HG03354 (cell line): ENCODE data around the gene CXCR5.
"Not testable (repeated sequence)": the region's sequence is repeated elsewhere in the genome, so short reads cannot be mapped to it uniquely, and the experiment has no call there.

Experiments
- ATAC-seq: cut with Tn5 transposase; IDR thresholded peaks from one replicate; pipeline ENCODE4 v1.9.1; 2021; ENCODE audit warnings: mild to moderate bottlenecking; ENCODE audit not compliant: unreplicated experiment, poor library complexity, severe bottlenecking

The CXCR5 gene

GRCh38 chr11:118883368-118884071 is at the start of gene CXCR5:
Gene CXCR5 (plus strand): TSS chr11:118883892. CDS start chr11:118883942, 50 bp downstream.
- peak; percentile 72 for ATAC-seq

DNA sequence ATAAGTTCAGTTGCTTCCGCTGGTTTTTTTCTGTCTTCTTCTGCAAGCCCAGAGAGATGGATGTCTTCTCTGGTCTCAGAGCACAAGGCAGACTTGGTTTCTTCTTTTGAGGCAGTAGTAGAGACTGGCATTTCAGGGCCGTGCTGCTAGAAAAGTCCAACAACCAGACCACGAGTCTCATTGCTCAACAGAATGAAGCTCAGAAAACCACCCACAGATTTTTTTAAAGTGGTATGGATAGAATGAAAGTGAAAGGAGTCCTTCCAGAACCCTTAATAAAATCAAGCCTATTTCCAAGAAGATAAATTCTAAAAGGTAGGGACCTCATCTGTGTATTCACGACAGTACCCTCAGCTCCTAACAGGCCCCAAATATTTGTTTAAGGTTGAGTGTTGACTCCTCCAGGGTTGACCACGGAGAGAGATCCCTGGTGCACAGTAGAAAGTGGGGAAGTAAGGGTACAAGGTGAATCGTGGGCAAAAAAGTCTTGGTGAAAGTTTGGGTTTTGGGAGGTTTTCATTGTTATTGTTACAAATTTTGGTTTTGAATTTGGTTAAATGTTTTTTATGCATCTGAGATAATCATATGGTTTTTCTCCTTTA is 49.2 kb upstream of the CXCR5 start:
- no peak for ATAC-seq

- ATAC-seq, result no peak
Observed at GRCh38 chr11:118837868-118838267, 45.8 kb upstream of the CXCR5 start.

- peak; percentile 87 for ATAC-seq
Observed at GRCh38 chr11:118838905-118839553, 44.7 kb upstream of the CXCR5 start.

GRCh38 chr11:118841469-118842242 is 42.0 kb upstream of the CXCR5 start:
- peak; percentile 60 for ATAC-seq

GRCh38 chr11:118842369-118842768 is 41.3 kb upstream of the CXCR5 start:
- no peak for ATAC-seq

DNA sequence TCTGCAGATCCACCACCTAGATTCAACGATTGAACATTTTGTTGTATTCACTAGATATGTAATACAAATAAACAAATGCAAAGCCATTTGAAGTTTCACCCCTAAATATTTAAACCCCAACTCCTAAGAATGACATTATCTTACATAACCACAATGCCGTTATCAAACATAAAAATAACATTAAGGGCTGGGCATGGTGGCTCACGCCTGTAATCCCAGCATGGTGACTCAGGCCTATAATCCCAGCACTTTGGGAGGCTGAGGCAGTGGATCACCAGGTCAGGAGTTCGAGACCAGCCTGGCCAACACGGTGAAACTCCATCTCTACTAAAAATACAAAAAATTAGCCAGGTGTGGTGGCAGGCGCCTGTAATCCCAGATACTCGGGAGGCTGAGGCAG is 40.8 kb upstream of the CXCR5 start:
- ATAC-seq, result not testable (repeated sequence)

DNA sequence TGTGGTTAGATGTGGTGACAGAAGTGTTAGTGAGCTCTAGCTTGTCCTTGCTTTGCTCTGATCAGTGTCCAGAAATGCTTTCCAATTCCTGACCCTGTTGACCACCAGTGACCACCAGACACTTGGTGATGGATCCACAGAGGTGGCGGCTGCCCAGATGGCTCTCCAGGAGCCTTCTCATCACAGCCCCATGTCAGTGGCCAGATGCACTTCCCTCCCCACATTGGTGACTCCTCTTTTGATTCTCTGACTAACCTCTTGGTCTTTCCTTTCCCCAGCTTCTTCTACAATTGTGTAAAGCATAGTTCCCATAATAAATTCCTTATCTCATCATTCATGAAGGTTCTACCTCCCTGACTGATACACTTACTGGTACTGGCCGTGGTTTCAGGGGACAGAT is 40.1 kb upstream of the CXCR5 start:
- ATAC-seq, result no peak

DNA sequence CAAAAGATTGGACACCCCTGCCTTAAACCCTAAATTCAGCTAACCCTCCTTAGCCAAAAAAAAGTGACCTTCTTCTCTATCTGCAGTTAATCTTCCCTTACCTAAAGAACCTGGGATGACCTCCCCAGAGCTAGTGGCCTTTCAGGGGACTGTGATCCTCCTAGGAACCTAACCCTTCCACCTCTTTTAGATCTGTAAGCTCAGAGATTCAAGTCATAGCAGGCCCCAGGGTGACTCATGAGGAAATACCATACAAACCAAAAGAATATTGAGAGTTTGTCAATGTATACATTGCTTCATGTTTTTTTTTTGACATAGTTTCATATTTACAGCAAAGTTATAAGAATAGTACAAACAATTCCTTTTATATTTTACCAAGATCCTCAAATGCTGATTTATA is 38.3 kb upstream of the CXCR5 start:
- no peak for ATAC-seq

GRCh38 chr11:118846181-118846935 is 37.3 kb upstream of the CXCR5 start:
- ATAC-seq, result no peak

DNA sequence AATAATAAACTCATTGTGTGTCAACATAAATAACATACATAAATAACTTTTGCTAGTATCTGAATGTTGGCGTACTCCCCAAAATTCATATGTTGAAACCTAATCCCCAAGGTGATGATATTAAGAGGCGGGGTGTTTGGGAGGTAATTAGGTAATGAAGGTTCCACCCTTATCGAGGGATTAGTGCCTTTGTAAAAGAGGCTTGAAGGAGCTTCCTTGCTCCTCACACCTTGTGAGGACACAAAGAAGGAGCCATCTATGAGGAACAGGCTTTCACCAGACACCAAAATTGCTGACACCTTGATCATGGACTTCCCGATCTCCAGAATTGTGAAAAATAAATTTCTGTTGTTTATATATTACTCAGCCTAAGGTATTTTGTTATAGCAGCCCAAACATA is 33.9 kb upstream of the CXCR5 start:
- no peak for ATAC-seq

GRCh38 chr11:118851970-118852369 is 31.7 kb upstream of the CXCR5 start:
- peak; percentile 62 for ATAC-seq

GRCh38 chr11:118853678-118854077 is 30.0 kb upstream of the CXCR5 start:
- no peak for ATAC-seq

DNA sequence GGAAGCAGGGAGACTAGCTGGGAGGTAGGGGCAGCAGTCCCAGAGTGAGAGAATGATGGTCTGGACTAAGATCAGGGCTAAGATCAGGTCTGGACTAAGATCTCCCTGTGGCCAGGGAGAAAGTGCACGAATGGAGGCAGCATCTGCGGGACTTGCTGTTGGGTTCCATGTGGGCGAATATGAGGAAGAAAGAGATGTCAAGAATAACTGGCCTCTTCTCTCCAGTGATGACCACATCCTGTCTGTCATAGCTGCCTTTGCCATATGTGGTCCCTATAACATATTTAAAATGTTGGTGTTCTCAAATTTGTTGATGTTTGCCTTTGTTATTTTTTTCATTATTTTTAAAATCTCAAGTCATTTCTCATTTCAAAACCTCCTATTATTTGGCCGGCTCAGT is 27.4 kb upstream of the CXCR5 start:
- no peak for ATAC-seq

DNA sequence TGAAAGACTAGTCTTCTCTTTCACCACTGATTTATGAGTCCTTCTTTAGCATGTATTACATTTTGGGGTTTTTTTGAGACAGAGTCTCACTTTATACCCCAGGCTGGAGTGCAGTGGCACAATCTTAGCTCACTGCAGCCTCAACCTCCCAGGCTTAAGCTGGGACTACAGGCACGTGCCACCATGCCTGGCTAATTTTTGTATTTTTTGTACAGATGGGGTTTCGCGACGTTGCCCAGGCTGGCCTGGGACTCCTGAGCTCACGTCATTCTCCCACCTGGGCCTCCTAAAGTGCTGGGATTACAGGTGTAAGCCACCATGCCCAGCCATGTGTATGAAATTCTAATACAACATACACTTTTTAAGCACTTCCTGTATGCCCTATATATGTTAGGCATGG is 26.3 kb upstream of the CXCR5 start:
- no peak for ATAC-seq

DNA sequence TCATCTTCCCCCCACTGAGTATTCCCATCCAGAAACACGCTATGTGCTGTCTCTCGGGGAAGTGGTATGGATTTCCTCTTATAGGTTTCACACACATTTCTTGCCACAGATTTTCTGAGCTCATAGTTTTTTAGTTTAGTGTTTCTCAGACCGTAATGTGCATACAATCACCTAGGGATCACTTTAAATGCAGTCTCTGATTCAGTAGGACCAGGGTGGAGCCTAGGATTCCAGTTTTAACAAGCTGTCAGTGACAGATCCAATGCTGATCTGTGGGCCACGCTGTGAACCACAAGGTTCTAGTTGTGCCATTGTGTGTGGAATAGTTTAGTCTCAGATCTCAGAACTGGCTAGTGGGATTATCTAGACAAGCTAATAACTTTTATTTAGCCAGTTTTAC is 23.7 kb upstream of the CXCR5 start:
- ATAC-seq, result no peak

DNA sequence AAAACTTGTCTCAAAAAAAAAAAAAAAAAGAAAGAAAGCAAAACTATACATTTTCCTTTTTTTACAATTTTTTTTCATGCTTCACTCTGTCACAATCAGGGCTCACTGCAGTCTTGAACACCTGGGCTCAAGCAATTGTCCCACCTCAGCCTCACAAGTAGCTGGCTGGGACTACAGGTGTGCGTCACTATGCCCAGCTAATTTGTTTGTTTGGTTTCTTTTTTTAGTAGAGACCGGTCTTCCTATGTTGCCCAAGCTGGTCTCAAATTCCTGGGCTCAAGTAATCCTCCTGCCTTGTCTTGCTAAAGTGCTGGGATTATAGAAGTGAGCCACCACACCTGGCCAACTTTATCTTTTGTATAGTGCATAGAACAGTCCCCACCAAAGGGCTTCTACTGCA is 15.0 kb upstream of the CXCR5 start:
- ATAC-seq, result no peak

DNA sequence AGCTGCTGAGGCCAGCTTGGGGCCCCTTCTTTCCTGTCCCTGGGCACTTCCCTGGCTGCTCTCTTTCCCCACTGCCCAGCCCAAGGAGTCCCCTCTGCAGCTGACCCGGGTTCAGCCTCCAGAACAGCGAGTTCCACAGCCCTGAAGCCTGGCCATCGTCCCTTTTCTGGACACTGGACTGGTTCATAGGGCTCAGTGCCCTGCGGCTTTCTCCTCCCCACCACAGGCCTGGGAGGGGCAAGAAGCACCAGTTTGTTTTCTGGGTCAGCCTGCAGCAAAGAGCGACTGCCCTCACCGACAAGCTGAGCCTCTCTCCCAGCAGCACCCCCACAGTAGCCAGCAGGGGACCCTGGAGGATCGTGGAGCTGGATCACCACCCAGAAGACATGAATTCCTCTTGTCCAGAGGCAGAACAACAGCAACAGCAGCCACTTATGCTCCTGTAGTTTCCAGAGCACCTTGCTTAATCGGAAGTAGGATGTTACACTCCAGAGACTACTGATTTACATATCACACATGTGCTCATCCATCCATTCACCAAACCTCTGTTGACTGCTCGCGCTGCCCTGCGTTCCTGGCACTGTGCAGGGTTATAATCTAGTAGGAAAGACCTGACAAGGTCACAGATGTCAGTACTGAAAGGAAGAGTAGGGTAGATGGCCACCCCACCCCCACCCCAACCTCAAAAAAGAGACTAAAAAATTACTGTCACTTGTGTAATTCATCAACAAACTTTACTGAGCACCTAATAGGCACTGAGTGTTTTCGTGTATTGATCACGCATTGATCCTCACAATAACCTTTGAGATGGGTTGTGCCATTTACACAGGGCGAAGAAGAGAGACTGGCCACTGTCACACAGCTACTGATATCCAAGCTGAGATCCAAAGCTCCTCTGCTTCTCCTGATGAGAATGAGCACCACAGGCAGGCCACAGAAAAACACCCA is 13.0 kb upstream of the CXCR5 start:
- ATAC-seq, result peak; percentile 89

GRCh38 chr11:118872403-118872821 is 11.3 kb upstream of the CXCR5 start:
- ATAC-seq, result no peak
